Measurements from ENCODE around the gene ELAPOR2. TPM values are rescaled to one million over a fixed set of nuclear protein-coding genes. Genes with fewer than 3 reads are reported as not detected.
A peak's percentile ranks its signal among the peaks of the same experiment; 100 is the strongest.
"Not testable (repeated sequence)": the region's sequence is repeated elsewhere in the genome, so short reads cannot be mapped to it uniquely, and the experiment has no call there.

Gene ELAPOR2
- total and polyA plus RNA-seq, 2 of the 13 experiments (the other 11 are each of a cell fraction or from before 2014, with no cell fraction given): 7.8 to 8.4 TPM

DNA sequence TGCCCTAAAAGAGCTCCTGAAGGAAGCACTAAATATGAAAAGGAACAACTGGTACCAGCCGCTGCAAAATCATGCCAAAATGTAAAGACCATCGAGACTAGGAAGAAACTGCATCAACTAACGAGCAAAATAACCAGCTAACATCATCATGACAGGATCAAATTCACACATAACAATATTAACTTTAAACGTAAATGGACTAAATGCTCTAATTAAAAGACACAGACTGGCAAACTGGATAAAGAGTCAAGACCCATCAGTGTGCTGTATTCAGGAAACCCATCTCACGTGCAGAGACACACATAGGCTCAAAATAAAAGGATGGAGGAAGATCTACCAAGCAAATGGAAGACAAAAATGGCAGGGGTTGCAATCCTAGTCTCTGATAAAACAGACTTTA lies 17.9 kb downstream of the ELAPOR2 start:
- DNase-seq (ENCODE audit: low spot score); CTCF ChIA-PET (ENCODE audit: low intra/inter-chr PET ratio, low total read pairs); H3K36me3 ChIP-seq (replicated peaks in 1 of 2; ENCODE audit: control insufficient read depth in 1 of 2, insufficient read depth in 2 of 2, low read length in 2 of 2); H3K4me2 ChIP-seq (ENCODE audit: low read depth, low read length); BruUV-seq (replicated peaks); FAIRE-seq; H3K9me3 ChIP-seq (ENCODE audit: low read length); H3K4me3 ChIP-seq (replicated peaks in 1 of 3; ENCODE audit: insufficient read depth in 1 of 3, low read depth in 2 of 3, low read length in 3 of 3); H2AFZ ChIP-seq (ENCODE audit: low read length); in situ Hi-C loops (cut with HindIII; ENCODE audit: extremely low pct_ligation_motif_present, low pct_unique_long_range_greater_than_20kb); H3K27ac ChIP-seq (ENCODE audit: extremely low read length, insufficient read depth, low read length); H3K27me3 ChIP-seq (ENCODE audit: control insufficient read depth in 1 of 2, insufficient read depth in 2 of 2, low read length in 2 of 2); ATAC-seq; POLR2A ChIA-PET; H4K20me1 ChIP-seq (ENCODE audit: insufficient read depth, low read length); H3K4me1 ChIP-seq (ENCODE audit: insufficient read depth, low read length); H3K9ac ChIP-seq (ENCODE audit: insufficient read depth, low read depth, low read length); intact Hi-C loops (cut with micrococcal nuclease; ENCODE audit: unreplicated experiment): not testable (repeated sequence)
- peaks cover 16% of the 10 kb centered on the region for H3K79me2 ChIP-seq (ENCODE audit: insufficient read depth, low read length)
- WGBS (ENCODE audit: low lambda C conversion rate): 16% methylated on average over 5 of the region's 5 CpGs

DNA sequence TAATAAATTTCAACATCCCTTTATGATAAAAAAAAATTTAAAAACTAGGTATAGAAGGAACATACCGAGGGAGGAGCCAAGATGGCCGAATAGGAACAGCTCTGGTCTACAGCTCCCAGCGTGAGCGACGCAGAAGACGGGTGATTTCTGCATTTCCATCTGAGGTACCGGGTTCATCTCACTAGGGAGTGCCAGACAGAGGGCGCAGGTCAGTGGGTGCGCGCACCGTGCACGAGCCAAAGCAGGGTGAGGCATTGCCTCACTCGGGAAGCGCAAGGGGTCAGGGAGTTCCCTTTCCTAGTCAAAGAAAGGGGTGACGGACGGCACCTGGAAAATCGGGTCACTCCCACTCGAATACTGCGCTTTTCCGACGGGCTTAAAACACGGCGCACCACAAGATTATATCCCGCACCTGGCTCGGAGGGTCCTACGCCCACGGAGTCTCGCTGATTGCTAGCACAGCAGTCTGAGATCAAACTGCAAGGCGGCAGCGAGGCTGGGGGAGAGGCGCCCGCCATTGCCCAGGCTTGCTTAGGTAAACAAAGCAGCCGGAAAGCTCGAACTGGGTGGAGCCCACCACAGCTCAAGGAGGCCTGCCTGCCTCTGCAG lies 19.7 kb downstream of the ELAPOR2 start:
- H4K20me1 ChIP-seq (ENCODE audit: insufficient read depth, low read length); intact Hi-C loops (cut with micrococcal nuclease; ENCODE audit: unreplicated experiment); H3K9me3 ChIP-seq (ENCODE audit: low read length); FAIRE-seq; in situ Hi-C loops (cut with HindIII; ENCODE audit: extremely low pct_ligation_motif_present, low pct_unique_long_range_greater_than_20kb); H3K4me1 ChIP-seq (ENCODE audit: insufficient read depth, low read length); H3K27me3 ChIP-seq (ENCODE audit: control insufficient read depth in 1 of 2, insufficient read depth in 2 of 2, low read length in 2 of 2); DNase-seq (ENCODE audit: low spot score); CTCF ChIA-PET (ENCODE audit: low intra/inter-chr PET ratio, low total read pairs); H3K36me3 ChIP-seq (replicated peaks in 1 of 2; ENCODE audit: control insufficient read depth in 1 of 2, insufficient read depth in 2 of 2, low read length in 2 of 2); TF ChIP-seq FOXA1 (IDR thresholded peaks at IDR 0.05): not testable (repeated sequence)
- Histone ChIP-seq H2AFZ (ENCODE audit: low read length) (peak overlapping the region; percentile 44), H3K27ac (ENCODE audit: extremely low read length, insufficient read depth, low read length) (peak overlapping the region; percentile 51), H3K9ac (ENCODE audit: insufficient read depth, low read depth, low read length) (peak overlapping the region; percentile 54), H3K4me3 (replicated peaks in 1 of 3; ENCODE audit: insufficient read depth in 1 of 3, low read depth in 2 of 3, low read length in 3 of 3) (peak overlapping the region; percentile 59 to 81 (median 60)), H3K79me2 (ENCODE audit: insufficient read depth, low read length) (peaks cover 17% of the 10 kb centered on the region), H3K4me2 (ENCODE audit: low read depth, low read length) (peak overlapping the region; percentile 58; the same call in 1 of the 2 replicates)
- ATAC-seq: peak; percentile 50; the same call in 2 of the 3 replicates
- 38% methylated on average over 16 of the region's 34 CpGs for WGBS (ENCODE audit: low lambda C conversion rate)
- POLR2A ChIA-PET: interaction anchor here (1.0 to 1.9 kb wide), 4 partner anchors 12 to 181 kb away, joined by 3 to 4 read pairs (median 3); partner anchors contain the start of gene ELAPOR2
- TSS peak; percentile 58 for BruUV-seq (replicated peaks)
- TF ChIP-seq, protein P1, sequence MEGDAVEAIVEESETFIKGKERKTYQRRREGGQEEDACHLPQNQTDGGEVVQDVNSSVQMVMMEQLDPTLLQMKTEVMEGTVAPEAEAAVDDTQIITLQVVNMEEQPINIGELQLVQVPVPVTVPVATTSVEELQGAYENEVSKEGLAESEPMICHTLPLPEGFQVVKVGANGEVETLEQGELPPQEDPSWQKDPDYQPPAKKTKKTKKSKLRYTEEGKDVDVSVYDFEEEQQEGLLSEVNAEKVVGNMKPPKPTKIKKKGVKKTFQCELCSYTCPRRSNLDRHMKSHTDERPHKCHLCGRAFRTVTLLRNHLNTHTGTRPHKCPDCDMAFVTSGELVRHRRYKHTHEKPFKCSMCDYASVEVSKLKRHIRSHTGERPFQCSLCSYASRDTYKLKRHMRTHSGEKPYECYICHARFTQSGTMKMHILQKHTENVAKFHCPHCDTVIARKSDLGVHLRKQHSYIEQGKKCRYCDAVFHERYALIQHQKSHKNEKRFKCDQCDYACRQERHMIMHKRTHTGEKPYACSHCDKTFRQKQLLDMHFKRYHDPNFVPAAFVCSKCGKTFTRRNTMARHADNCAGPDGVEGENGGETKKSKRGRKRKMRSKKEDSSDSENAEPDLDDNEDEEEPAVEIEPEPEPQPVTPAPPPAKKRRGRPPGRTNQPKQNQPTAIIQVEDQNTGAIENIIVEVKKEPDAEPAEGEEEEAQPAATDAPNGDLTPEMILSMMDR (CRISPR knock-in tag; IDR thresholded peaks at IDR 0.05): peak; percentile 34; the same call in 1 of the 2 replicates
- TF ChIP-seq, protein P2, sequence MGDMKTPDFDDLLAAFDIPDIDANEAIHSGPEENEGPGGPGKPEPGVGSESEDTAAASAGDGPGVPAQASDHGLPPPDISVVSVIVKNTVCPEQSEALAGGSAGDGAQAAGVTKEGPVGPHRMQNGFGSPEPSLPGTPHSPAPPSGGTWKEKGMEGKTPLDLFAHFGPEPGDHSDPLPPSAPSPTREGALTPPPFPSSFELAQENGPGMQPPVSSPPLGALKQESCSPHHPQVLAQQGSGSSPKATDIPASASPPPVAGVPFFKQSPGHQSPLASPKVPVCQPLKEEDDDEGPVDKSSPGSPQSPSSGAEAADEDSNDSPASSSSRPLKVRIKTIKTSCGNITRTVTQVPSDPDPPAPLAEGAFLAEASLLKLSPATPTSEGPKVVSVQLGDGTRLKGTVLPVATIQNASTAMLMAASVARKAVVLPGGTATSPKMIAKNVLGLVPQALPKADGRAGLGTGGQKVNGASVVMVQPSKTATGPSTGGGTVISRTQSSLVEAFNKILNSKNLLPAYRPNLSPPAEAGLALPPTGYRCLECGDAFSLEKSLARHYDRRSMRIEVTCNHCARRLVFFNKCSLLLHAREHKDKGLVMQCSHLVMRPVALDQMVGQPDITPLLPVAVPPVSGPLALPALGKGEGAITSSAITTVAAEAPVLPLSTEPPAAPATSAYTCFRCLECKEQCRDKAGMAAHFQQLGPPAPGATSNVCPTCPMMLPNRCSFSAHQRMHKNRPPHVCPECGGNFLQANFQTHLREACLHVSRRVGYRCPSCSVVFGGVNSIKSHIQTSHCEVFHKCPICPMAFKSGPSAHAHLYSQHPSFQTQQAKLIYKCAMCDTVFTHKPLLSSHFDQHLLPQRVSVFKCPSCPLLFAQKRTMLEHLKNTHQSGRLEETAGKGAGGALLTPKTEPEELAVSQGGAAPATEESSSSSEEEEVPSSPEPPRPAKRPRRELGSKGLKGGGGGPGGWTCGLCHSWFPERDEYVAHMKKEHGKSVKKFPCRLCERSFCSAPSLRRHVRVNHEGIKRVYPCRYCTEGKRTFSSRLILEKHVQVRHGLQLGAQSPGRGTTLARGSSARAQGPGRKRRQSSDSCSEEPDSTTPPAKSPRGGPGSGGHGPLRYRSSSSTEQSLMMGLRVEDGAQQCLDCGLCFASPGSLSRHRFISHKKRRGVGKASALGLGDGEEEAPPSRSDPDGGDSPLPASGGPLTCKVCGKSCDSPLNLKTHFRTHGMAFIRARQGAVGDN (CRISPR knock-in tag; IDR thresholded peaks at IDR 0.05): peak; percentile 29; the same call in 1 of the 2 replicates
- TF ChIP-seq FOXA3 (CRISPR knock-in tag; IDR thresholded peaks at IDR 0.05) (peak; percentile 47), PHF8 (CRISPR knock-in tag; IDR thresholded peaks at IDR 0.05) (peak; percentile 50), DMAP1 (CRISPR knock-in tag; IDR thresholded peaks at IDR 0.05) (0 out of 2 replicates have a peak, but pooled peaks have one; percentile 43), FOXA1 (CRISPR knock-in tag; IDR thresholded peaks at IDR 0.05) (peak; percentile 61)
- TF ChIP-seq, protein P3, sequence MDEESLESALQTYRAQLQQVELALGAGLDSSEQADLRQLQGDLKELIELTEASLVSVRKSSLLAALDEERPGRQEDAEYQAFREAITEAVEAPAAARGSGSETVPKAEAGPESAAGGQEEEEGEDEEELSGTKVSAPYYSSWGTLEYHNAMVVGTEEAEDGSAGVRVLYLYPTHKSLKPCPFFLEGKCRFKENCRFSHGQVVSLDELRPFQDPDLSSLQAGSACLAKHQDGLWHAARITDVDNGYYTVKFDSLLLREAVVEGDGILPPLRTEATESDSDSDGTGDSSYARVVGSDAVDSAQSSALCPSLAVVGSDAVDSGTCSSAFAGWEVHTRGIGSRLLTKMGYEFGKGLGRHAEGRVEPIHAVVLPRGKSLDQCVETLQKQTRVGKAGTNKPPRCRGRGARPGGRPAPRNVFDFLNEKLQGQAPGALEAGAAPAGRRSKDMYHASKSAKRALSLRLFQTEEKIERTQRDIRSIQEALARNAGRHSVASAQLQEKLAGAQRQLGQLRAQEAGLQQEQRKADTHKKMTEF (CRISPR knock-in tag; IDR thresholded peaks at IDR 0.05): peak; percentile 31; the same call in 1 of the 2 replicates
- TF ChIP-seq, protein P4, sequence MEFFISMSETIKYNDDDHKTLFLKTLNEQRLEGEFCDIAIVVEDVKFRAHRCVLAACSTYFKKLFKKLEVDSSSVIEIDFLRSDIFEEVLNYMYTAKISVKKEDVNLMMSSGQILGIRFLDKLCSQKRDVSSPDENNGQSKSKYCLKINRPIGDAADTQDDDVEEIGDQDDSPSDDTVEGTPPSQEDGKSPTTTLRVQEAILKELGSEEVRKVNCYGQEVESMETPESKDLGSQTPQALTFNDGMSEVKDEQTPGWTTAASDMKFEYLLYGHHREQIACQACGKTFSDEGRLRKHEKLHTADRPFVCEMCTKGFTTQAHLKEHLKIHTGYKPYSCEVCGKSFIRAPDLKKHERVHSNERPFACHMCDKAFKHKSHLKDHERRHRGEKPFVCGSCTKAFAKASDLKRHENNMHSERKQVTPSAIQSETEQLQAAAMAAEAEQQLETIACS (CRISPR knock-in tag; IDR thresholded peaks at IDR 0.05): peak; percentile 91

Measured in HepG2 (cell line).